Mesenteric fat pad (tissue), 1 donor: ENCODE measurements around the gene C22orf23. TPM values are rescaled to one million over a fixed set of nuclear protein-coding genes. Genes with fewer than 3 reads are reported as not detected.

Source experiments
- DNase-seq: peaks from one replicate; pipeline ENCODE4 v3.0.0-alpha.2; 2020; ENCODE audit warnings: low spot score
- microRNA-seq: library from miRNA; unstranded; fragments of <30 nt; microRNA quantifications from one replicate; pipeline ENCODE4 v1.2.0, GENCODE V29; 2020; ENCODE audit warnings: borderline number of aligned reads
- total RNA-seq: library from RNA; stranded (reverse); fragmentation: NEBNext Ultra II Directional; extraction: Animal tissue kit (Norgen Biotek cat#: 25700); gene quantifications from one replicate; pipeline ENCODE4 v1.2.1, GENCODE V29; 2021
- donor health status: DM: yes; HTN: yes; CAD: no.

Gene C22orf23
- total RNA-seq, 1 donor from 2014 or later = not detected

DNA sequence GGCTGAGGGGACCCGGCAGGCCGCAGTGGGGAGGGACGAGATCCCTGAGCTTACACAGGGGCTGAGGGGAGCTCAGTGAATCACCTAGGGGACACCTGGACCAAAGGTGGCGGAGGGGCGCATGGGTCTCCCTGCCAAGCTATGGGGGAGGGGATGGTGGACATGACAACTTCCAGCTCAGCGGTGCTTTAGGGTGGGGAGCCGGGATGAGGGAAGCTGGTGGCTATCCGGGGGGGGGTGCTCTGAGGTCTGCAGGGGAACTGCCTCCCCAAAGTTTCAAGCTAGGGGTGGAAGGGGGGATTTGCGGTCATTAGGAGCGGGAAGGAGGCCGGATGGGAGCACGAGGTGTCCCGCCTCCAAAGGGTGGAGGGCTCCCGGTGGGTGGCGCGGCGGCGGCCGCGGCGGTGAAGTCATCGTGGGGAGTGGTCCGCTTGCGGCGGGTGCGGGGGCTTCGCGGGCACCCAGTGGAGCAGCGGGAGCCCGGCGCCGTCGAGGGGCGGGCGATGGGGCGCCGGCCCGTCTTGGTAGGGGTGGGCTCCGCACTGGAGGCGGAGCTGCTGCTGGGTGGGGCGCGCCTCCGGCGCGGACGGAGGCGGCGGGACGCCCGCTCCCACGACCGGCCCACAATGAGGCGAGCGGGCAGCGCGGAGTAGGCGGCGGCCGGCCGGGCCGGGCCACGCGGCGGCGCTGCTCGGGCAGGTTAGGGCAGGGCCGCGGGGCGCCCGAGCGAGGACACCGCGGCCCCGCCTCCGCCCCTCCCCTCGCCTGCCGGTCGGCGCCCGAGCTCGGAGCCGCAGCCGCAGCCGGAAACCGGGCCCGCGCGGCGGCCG is 47.7 kb downstream of the C22orf23 start, which contains the start of gene MICALL1:
Gene MICALL1 (plus strand): TSS at position 764 of the 830 bp plus-strand sequence. CDS start 126 bp downstream, outside the sequence.
- peak; percentile 92 for DNase-seq

DNA sequence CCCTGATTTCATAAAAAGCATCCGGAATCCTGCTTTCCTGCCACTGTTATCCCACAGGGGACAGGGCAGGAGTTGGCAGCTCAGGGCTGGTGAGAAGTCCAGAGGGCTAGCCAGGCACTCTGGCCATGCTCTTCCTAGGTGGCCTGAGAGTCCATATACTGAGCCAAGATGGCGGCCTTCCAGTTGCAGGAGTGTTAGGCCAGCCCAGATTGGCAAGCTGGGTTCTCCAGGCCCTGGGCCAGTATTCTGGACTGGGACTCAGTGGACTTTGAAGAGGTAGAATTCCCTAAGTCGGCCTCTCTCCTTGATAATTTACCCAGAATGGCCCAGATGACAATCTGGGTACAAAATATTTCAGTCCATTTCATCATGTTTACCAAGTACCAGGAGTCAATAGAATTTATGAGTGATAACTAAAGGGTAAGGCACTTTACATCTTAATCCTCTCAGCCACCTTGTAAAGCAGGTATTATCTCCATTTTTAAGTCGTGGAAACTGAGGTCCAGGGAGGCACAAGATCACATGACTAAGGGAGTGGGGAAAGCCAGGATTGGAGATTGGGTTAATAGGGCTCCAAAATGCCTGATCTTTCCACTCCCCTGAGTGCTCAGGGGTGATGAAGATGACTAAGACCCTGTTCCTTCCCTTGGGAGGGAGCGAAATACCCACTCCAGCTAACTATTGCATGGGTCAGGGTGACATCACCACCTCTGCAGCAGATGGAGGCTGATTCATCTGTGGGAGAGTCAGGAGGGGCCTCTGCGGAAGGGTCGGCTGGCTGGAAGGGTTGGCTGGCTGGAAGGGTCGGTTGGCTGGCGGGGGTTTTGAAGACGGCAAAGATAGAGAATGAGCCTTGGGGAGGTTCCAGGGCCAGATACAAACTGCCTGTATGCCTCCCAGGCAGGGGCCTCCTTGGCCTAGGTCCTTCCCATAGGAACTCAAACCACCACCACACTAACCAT is 48.5 kb downstream of the C22orf23 start:
- DNase-seq = no peak

DNA sequence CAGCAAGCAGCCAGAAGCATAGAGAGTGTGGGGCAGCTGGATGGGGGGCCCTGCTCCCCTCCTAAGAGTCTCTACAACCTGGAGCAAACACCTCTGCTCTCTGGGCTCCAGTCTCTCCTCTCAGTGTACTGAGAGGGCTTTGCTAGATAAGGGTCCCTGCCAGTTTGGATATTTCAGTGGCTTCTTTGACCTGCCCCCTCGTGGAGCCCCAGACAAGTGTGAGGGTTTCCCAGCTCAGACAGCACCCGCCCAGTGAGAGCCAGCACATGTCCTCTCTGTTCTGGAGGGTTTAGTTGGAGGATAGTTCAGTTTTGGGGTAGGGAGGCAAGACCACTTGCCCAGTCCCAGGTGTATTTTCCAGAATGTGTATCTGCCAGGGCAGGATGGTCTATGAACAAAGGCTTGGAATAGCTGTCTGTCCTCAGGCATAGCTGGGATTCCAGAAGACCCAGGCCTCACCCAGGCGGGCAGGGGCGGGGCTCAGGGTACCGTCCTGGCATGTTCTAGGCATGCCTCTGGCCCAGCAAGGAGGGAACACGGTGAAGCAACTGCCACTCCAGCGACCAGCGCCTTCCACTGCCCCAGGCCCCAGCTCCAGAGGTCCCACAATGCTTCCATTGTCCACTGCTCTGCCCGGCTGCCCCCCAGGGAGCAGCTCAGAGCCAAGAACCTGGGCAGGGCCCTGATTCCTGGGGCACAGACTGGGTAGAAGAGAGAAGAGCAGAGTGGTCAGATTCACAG is 54.8 kb downstream of the C22orf23 start:
- no peak for DNase-seq

DNA sequence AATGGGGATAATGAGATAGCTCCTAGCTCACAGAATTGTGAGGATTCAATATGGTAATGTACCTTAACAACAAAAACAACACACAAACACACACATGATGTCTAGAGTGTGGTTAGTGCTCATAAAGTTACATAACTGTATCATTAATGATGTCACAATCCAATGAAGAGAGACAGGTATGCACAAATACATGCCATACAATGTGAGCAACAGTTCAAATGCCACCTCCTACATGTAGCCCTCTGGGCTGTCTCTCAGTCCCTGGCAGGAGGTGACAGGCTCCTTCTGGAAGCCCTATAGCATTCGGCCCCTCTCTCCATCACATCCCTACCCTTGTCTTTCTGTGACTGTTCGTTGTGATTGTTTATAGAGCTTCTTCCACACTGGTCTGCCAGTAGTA is 55.6 kb downstream of the C22orf23 start:
- no peak for DNase-seq

DNA sequence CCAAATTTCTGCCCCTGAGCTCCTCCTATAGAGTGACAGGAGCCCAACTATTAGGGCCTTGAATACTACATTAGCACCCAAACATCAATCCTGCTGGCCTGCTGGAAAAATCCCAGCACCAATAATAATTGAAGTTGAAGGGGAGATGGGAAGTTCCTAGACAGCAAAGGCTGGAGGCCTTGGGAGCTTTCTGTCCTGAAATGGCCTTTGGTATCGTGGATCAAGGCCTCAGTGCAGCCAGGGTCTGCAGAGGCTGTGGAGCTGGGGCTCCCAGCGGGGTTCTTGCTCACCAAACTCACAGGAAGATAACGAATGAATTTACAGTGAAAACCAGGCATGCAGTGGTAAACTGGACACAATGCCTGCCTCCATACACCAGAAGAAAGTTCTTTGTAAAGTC is 56.5 kb downstream of the C22orf23 start:
- no peak for DNase-seq

DNA sequence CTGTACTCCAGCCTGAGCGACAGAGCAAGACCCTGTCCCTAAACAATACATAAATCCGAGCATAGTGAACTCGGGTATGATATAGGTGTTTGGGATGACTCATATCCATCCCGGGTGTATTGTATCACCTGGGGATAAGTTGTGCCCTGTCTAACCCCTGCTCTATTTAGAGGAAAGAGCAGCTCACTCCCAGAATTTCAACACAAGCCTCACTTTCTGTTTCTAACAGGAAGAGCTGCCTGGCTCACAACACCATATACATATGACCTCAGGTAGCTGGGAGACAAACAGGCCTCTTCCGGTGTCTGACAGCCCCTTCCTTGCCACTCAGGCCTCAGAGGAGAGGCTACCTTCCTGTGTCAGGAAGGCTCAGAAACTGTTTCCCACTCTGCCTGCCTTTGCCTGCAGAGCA is 57.2 kb downstream of the C22orf23 start:
- DNase-seq = no peak

DNA sequence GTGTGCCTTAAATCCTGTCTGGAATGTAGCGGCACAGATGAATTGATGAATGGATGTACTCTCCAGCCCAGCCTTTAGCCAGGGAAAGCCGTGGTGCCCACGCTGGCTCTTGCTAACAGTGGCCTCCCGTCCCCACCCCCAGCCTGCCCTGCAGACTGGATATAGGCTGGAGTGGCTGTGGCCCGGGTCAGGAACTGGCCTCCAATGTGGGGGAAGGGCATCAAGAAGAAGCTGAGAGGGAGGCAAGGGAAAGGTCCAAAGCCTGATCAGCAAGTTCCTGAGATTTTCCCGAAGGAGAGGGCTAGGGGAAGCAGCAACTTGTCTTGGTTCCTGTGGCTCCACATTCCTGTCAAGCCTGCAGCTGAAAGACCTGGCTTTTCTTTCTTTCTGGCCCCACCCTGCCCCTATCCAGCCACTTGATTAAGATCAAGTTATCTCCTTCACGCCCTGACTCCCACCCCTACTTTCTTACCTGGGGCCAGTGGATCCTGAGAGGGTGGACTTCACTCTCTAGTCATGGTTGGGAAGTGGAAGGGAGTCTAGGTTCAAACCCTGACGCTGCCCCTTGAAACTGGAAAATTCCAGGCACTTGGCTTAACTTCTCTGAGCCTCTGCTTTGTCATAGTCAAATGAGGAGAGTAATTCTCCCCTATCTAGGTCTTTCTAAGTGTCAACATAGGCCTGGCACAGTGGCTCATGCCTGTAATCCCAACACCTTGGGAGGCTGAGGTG is 58.3 kb downstream of the C22orf23 start:
- no peak for DNase-seq

DNA sequence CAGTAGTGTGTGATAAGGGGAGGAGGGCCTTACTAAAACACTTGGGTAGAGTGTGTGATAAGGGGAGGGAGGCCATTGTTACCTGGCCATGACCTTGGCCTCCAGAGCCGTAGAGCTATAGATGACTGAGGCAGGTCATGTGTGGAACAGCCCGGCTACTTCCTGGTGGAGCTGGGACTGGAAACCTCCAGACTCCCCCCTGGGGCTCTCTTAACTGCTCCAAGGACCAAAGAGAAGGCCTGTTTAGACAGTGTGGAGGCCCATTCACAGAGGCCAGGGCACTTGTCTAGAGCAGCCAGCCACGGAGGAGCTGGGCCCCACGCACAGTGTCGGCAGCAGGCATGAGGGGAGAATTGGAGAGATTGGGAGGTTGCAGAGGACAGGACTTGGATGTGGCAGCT is 59.8 kb downstream of the C22orf23 start:
- DNase-seq = no peak

Small RNA genes lying within 50 kb of the gene (microRNA-seq; reads per million reads assigned to microRNA genes)
- gene MIR4534 = not detected
- gene MIR6820 = not detected

Other genes with a start within 250 kb of the C22orf23 start
- gene GCAT, start 145.7 kb downstream of the C22orf23 start, total RNA-seq = 4.3 TPM
- gene GALR3, start 130.2 kb downstream of the C22orf23 start, total RNA-seq = not detected
- gene ANKRD54, start 109.3 kb downstream of the C22orf23 start, total RNA-seq = 15.6 TPM
- gene EIF3L, start 104.2 kb downstream of the C22orf23 start, total RNA-seq = 258 TPM
- gene MICALL1, start 47.3 kb downstream of the C22orf23 start, total RNA-seq = 44.7 TPM
- 56.9 TPM for gene POLR2F, start 98 bp upstream of the C22orf23 start, total RNA-seq
- gene SOX10, start 31.0 kb upstream of the C22orf23 start, total RNA-seq = not detected
- 13.5 TPM for gene PICK1, start 103.8 kb upstream of the C22orf23 start, total RNA-seq
- gene SLC16A8, start 130.6 kb upstream of the C22orf23 start, total RNA-seq = not detected
- 1.8 TPM for gene BAIAP2L2, start 157.1 kb upstream of the C22orf23 start, total RNA-seq
- 54.1 TPM for gene PLA2G6, start 228.2 kb upstream of the C22orf23 start, total RNA-seq
- gene MAFF, start 248.4 kb upstream of the C22orf23 start, total RNA-seq = 101 TPM